A549 (cell line): ENCODE results near the gene TGIF1.

Experiments
- POLR2A ChIP-seq: IDR thresholded peaks from 2 replicates; pipeline ENCODE4 v1.6.1; 2012; ENCODE audit warnings: mild to moderate bottlenecking, low read length
- SMC3 ChIP-seq: fragments of >200 bp; sonication (Bioruptor Twin); formaldehyde crosslinking; IDR thresholded peaks from 3 replicates; pipeline ENCODE4 v1.6.1; 2018; ENCODE audit warnings: inconsistent platforms

- TF ChIP-seq POLR2A (no peak), SMC3 (no peak)
Measured at GRCh38 chr18:3472681-3473544, 22.9 kb downstream of the TGIF1 start.
